Measurements from ENCODE around the gene DST.

The DST gene

GRCh38 chr6:56486681-56487080 is 156.0 kb downstream of the DST start:
- no peak for DNase-seq (ENCODE audit: low spot score)
- FAIRE-seq: no peak

GRCh38 chr6:56484669-56485068 is 158.0 kb downstream of the DST start:
- no peak for DNase-seq (ENCODE audit: low spot score)
- FAIRE-seq: peak; percentile 13

- DNase-seq (ENCODE audit: low spot score): no peak
- no peak for FAIRE-seq
Measured at GRCh38 chr6:56483929-56484328, 158.8 kb downstream of the DST start.

GRCh38 chr6:56482525-56482924 is 160.2 kb downstream of the DST start:
- DNase-seq (ENCODE audit: low spot score) (no peak), FAIRE-seq (no peak)

GRCh38 chr6:56481957-56482356 is 160.7 kb downstream of the DST start:
- no peak for FAIRE-seq
- DNase-seq (ENCODE audit: low spot score): no peak

GRCh38 chr6:56480654-56481337 is 161.9 kb downstream of the DST start:
- FAIRE-seq (no peak), DNase-seq (ENCODE audit: low spot score) (no peak)

- DNase-seq (ENCODE audit: low spot score) (no peak), FAIRE-seq (no peak)
Measured at GRCh38 chr6:56480246-56480645, 162.4 kb downstream of the DST start.

- no peak for FAIRE-seq
Measured at GRCh38 chr6:56479381-56479780, 163.3 kb downstream of the DST start.

GRCh38 chr6:56478202-56478601 is 164.5 kb downstream of the DST start:
- DNase-seq (ENCODE audit: low spot score): no peak
- no peak for FAIRE-seq

More at GRCh38 chr6:56479381-56479780, 163.3 kb downstream of the DST start:
- no peak for DNase-seq (ENCODE audit: low spot score)

GRCh38 chr6:56477241-56477640 is 165.4 kb downstream of the DST start:
- DNase-seq (ENCODE audit: low spot score) (no peak), FAIRE-seq (no peak)

- DNase-seq (ENCODE audit: low spot score): no peak
- FAIRE-seq: no peak
Measured at GRCh38 chr6:56475736-56476457, 166.8 kb downstream of the DST start.

- no peak for FAIRE-seq
- no peak for DNase-seq (ENCODE audit: low spot score)
Measured at GRCh38 chr6:56474532-56474931, 168.2 kb downstream of the DST start.

- FAIRE-seq: no peak
- no peak for DNase-seq (ENCODE audit: low spot score)
Measured at GRCh38 chr6:56463443-56463842, 179.2 kb downstream of the DST start.

GRCh38 chr6:56459030-56459805 is 183.5 kb downstream of the DST start:
- no peak for FAIRE-seq

GRCh38 chr6:56458324-56458884 is 184.3 kb downstream of the DST start:
- no peak for DNase-seq (ENCODE audit: low spot score)
- no peak for FAIRE-seq

More at GRCh38 chr6:56459030-56459805, 183.5 kb downstream of the DST start:
- DNase-seq (ENCODE audit: low spot score): no peak

GRCh38 chr6:56456785-56457184 is 185.9 kb downstream of the DST start:
- no peak for DNase-seq (ENCODE audit: low spot score)
- FAIRE-seq: no peak

GRCh38 chr6:56450882-56451739 is 191.6 kb downstream of the DST start:
- DNase-seq (ENCODE audit: low spot score) (no peak), FAIRE-seq (no peak)

- DNase-seq (ENCODE audit: low spot score) (no peak), FAIRE-seq (no peak)
Measured at GRCh38 chr6:56450376-56450775, 192.3 kb downstream of the DST start.

- DNase-seq (ENCODE audit: low spot score): no peak
Measured at GRCh38 chr6:56448046-56448445, 194.6 kb downstream of the DST start.

GRCh38 chr6:56445818-56446217 is 196.9 kb downstream of the DST start:
- DNase-seq (ENCODE audit: low spot score) (no peak), FAIRE-seq (no peak)

More at GRCh38 chr6:56448046-56448445, 194.6 kb downstream of the DST start:
- no peak for FAIRE-seq

- FAIRE-seq: peak; percentile 58
- DNase-seq (ENCODE audit: low spot score): no peak
Measured at GRCh38 chr6:56444855-56445254, 197.8 kb downstream of the DST start.

Data from urothelium cell line (cell line).